ENCODE results near the gene SELENOF. TPM values are rescaled to one million over a fixed set of nuclear protein-coding genes. Genes with fewer than 3 reads are reported as not detected.

Gene SELENOF
- total RNA-seq, 1 donor = 182 TPM

- H3K27ac ChIP-seq (ENCODE audit: low read depth, low read length) = no peak overlapping the region
- no peak overlapping the region for H3K4me3 ChIP-seq (ENCODE audit: insufficient read depth, low read length)
- H3K9me3 ChIP-seq (ENCODE audit: low read depth, low read length) = no peaks in the 10 kb centered on the region
- DNase-seq (ENCODE audit: insufficient read length, low spot score, missing footprints) = no peak
- no peaks in the 10 kb centered on the region for H3K27me3 ChIP-seq (ENCODE audit: insufficient read depth, low read length)
- no peaks in the 10 kb centered on the region for H3K36me3 ChIP-seq (ENCODE audit: insufficient read depth, low read length)
- H4K20me1 ChIP-seq (ENCODE audit: insufficient read depth, low read length) = peaks cover 3% of the 10 kb centered on the region
- no peak for TF ChIP-seq CTCF (IDR thresholded peaks at IDR 0.05; ENCODE audit: extremely low read depth, low read depth, low read length)
- no peak overlapping the region for H2AFZ ChIP-seq (ENCODE audit: low read length)
- peaks cover 7% of the 10 kb centered on the region for H3K79me2 ChIP-seq (ENCODE audit: insufficient read depth, low read length)
- H3K4me1 ChIP-seq (ENCODE audit: insufficient read depth, low read length) = peaks cover 3% of the 10 kb centered on the region
- H3K4me2 ChIP-seq (ENCODE audit: insufficient read depth, low read length) = no peak overlapping the region
These were observed 34.3 kb upstream of the SELENOF start for GRCh38 chr1:86948212-86948611.

GRCh38 chr1:86942743-86943142, 28.8 kb upstream of the SELENOF start:
- no peak overlapping the region for H2AFZ ChIP-seq (ENCODE audit: low read length)
- H4K20me1 ChIP-seq (ENCODE audit: insufficient read depth, low read length) = peaks cover 7% of the 10 kb centered on the region
- no peak overlapping the region for H3K4me2 ChIP-seq (ENCODE audit: insufficient read depth, low read length)
- no peaks in the 10 kb centered on the region for H3K9me3 ChIP-seq (ENCODE audit: low read depth, low read length)
- no peak for DNase-seq (ENCODE audit: insufficient read length, low spot score, missing footprints)
- H3K79me2 ChIP-seq (ENCODE audit: insufficient read depth, low read length) = peaks cover 23% of the 10 kb centered on the region
- H3K4me3 ChIP-seq (ENCODE audit: insufficient read depth, low read length) = no peak overlapping the region
- H3K36me3 ChIP-seq (ENCODE audit: insufficient read depth, low read length) = no peaks in the 10 kb centered on the region
- H3K27me3 ChIP-seq (ENCODE audit: insufficient read depth, low read length) = no peaks in the 10 kb centered on the region
- H3K27ac ChIP-seq (ENCODE audit: low read depth, low read length) = no peak overlapping the region
- H3K4me1 ChIP-seq (ENCODE audit: insufficient read depth, low read length) = no peaks in the 10 kb centered on the region
- TF ChIP-seq CTCF (IDR thresholded peaks at IDR 0.05; ENCODE audit: extremely low read depth, low read depth, low read length) = no peak

DNA sequence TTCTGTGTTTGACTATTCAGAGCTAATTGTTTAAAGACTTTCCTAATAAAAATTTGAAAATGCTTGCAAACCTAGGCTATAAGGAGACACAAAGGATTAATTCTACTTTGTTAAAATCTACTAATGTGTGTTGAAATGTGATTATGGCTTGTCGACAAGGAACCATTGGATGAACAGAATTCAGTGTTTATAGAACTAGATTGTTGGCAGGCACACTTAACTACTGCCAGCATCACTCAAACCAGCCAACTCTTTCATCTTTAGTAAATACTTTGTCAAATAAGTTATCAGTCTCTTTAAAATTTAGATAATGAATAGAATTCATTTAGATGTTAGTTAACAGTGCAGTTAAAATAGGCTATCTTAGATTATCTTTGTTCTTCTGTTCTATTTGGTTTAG, 28.1 kb upstream of the SELENOF start:
- no peak for TF ChIP-seq CTCF (IDR thresholded peaks at IDR 0.05; ENCODE audit: extremely low read depth, low read depth, low read length)
- Histone ChIP-seq H3K4me3 (ENCODE audit: insufficient read depth, low read length) (no peak overlapping the region), H3K9me3 (ENCODE audit: low read depth, low read length) (no peaks in the 10 kb centered on the region), H3K27ac (ENCODE audit: low read depth, low read length) (no peak overlapping the region), H3K4me2 (ENCODE audit: insufficient read depth, low read length) (no peak overlapping the region), H3K27me3 (ENCODE audit: insufficient read depth, low read length) (no peaks in the 10 kb centered on the region), H3K4me1 (ENCODE audit: insufficient read depth, low read length) (no peaks in the 10 kb centered on the region), H2AFZ (ENCODE audit: low read length) (no peak overlapping the region), H3K79me2 (ENCODE audit: insufficient read depth, low read length) (peaks cover 21% of the 10 kb centered on the region), H4K20me1 (ENCODE audit: insufficient read depth, low read length) (peaks cover 7% of the 10 kb centered on the region), H3K36me3 (ENCODE audit: insufficient read depth, low read length) (no peaks in the 10 kb centered on the region)
- no peak for DNase-seq (ENCODE audit: insufficient read length, low spot score, missing footprints)

DNA sequence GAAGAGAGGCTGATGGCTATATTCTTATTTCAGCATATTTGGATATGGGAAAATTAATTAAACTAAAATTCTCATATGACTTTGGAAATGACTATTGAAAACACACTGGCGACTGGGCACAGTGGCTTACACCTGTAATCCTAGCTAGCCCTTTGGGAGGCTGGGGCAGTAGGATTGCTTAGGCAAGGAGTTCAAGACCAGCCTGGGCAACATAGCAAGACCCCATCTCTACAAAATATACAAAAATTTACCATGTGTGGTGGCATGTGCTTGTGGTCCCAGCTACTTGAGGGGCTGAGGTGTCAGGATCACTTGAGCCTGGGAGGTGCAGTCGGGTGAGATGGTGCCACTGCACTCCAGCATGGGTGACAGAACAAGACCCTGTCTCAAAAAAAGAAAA, 26.7 kb upstream of the SELENOF start:
- no peak overlapping the region for H3K4me3 ChIP-seq (ENCODE audit: insufficient read depth, low read length)
- no peaks in the 10 kb centered on the region for H3K9me3 ChIP-seq (ENCODE audit: low read depth, low read length)
- no peaks in the 10 kb centered on the region for H3K27me3 ChIP-seq (ENCODE audit: insufficient read depth, low read length)
- no peak for DNase-seq (ENCODE audit: insufficient read length, low spot score, missing footprints)
- no peaks in the 10 kb centered on the region for H3K4me1 ChIP-seq (ENCODE audit: insufficient read depth, low read length)
- peaks cover 13% of the 10 kb centered on the region for H4K20me1 ChIP-seq (ENCODE audit: insufficient read depth, low read length)
- no peak overlapping the region for H3K27ac ChIP-seq (ENCODE audit: low read depth, low read length)
- no peak for TF ChIP-seq CTCF (IDR thresholded peaks at IDR 0.05; ENCODE audit: extremely low read depth, low read depth, low read length)
- H3K4me2 ChIP-seq (ENCODE audit: insufficient read depth, low read length) = no peak overlapping the region
- H3K79me2 ChIP-seq (ENCODE audit: insufficient read depth, low read length) = peaks cover 26% of the 10 kb centered on the region
- no peak overlapping the region for H2AFZ ChIP-seq (ENCODE audit: low read length)
- no peaks in the 10 kb centered on the region for H3K36me3 ChIP-seq (ENCODE audit: insufficient read depth, low read length)

All from osteoblast (primary cell).